IMR-90 (cell line): ENCODE results near the gene LTBP1. TPM values are rescaled to one million over a fixed set of nuclear protein-coding genes. Genes with fewer than 3 reads are reported as not detected.
A peak's percentile ranks its signal among the peaks of the same experiment; 100 is the strongest.

Experiments
- ATAC-seq: fragments of 200-7000 bp; cut with Tn5 transposase; 2 replicates; pipeline ENCODE4 v1.9.1; 2020; ENCODE audit warnings: low read depth, mild to moderate bottlenecking, moderate library complexity
- BruUV-seq: library from RNA; stranded (reverse); fragments of 400-500 nt; replicated peaks from 2 replicates; lab custom pipeline; 2021; lab: Mats Ljungman, UMichigan
- CTCF ChIA-PET: fragments of 300-600 bp; formaldehyde crosslinking; extraction: SDS; loops from one replicate; lab custom pipeline; 2021; ENCODE audit warnings: antibody characterized with exemption; lab: Yijun Ruan, JAX
- POLR2A ChIA-PET: fragments of 300-600 bp; sonication (Branson Sonifier 250); formaldehyde crosslinking; loops from one replicate; lab custom pipeline; 2022; ENCODE audit warnings: antibody characterized with exemption; ENCODE audit not compliant: unreplicated experiment; lab: Charles Lee
- DNase-seq: peaks from one replicate; pipeline ENCODE4 v3.0.0; 2013
- H2AFZ ChIP-seq: replicated peaks from 2 replicates; pipeline ENCODE3; 2013; ENCODE audit warnings: low read length, mild to moderate bottlenecking; ENCODE audit not compliant: poor library complexity
- H2AK5ac ChIP-seq: 2 replicates; pipeline ENCODE4 v1.6.1; 2013; ENCODE audit warnings: low read depth, low read length, inconsistent platforms
- H2AK9ac ChIP-seq: replicated peaks from 2 replicates; pipeline ENCODE3; 2013; ENCODE audit warnings: mild to moderate bottlenecking, low read depth, low read length, moderate library complexity; ENCODE audit not compliant: poor library complexity
- H2BK120ac ChIP-seq: 2 replicates; pipeline ENCODE4 v1.6.1; 2013; ENCODE audit warnings: low read depth, low read length, inconsistent platforms
- H2BK15ac ChIP-seq: 3 replicates; pipeline ENCODE4 v1.6.1; 2013; ENCODE audit warnings: low read depth, low read length, inconsistent platforms
- H2BK20ac ChIP-seq: 2 replicates; pipeline ENCODE4 v1.6.1; 2013; ENCODE audit warnings: low read depth, mild to moderate bottlenecking, inconsistent platforms, low read length, moderate library complexity
- H2BK5ac ChIP-seq: 2 replicates; pipeline ENCODE4 v1.6.1; 2013; ENCODE audit warnings: mild to moderate bottlenecking, low read depth, low read length, inconsistent platforms; ENCODE audit not compliant: poor library complexity, severe bottlenecking
- H3K14ac ChIP-seq: replicated peaks from 2 replicates; pipeline ENCODE4 v1.6.1; 2013; ENCODE audit warnings: low read depth, low read length, inconsistent platforms
- H3K18ac ChIP-seq: 2 replicates; pipeline ENCODE4 v1.6.1; 2013; ENCODE audit warnings: low read depth, low read length, control low read depth
- H3K23ac ChIP-seq: 2 replicates; pipeline ENCODE4 v1.6.1; 2013; ENCODE audit warnings: low read depth, low read length, inconsistent platforms
- H3K27ac ChIP-seq: 2 replicates; pipeline ENCODE4 v1.5.1; 2013; ENCODE audit warnings: mild to moderate bottlenecking, control low read depth, low read length; ENCODE audit not compliant: insufficient read depth
- H3K27me3 ChIP-seq: 2 replicates; pipeline ENCODE4 v1.6.1; 2013; ENCODE audit warnings: low read length; ENCODE audit not compliant: control insufficient read depth, insufficient read depth
- H3K36me3 ChIP-seq: 2 replicates; pipeline ENCODE4 v1.6.1; 2013; ENCODE audit warnings: low read length, mixed read lengths; ENCODE audit not compliant: control insufficient read depth, insufficient read depth
- H3K4ac ChIP-seq: 2 replicates; pipeline ENCODE4 v1.6.1; 2013; ENCODE audit warnings: low read depth, low read length, inconsistent platforms
- H3K4me1 ChIP-seq: 2 replicates; pipeline ENCODE4 v1.6.1; 2013; ENCODE audit warnings: low read length, mixed read lengths; ENCODE audit not compliant: control insufficient read depth, insufficient read depth
- H3K4me2 ChIP-seq: 2 replicates; pipeline ENCODE4 v1.6.1; 2013; ENCODE audit warnings: low read depth, mild to moderate bottlenecking, control low read depth, low read length, moderate library complexity
- H3K4me3 ChIP-seq: 2 replicates; pipeline ENCODE4 v1.5.1; 2013; ENCODE audit warnings: low read depth, mild to moderate bottlenecking, control low read depth, low read length, moderate library complexity; ENCODE audit not compliant: insufficient read depth
- H3K56ac ChIP-seq: 2 replicates; pipeline ENCODE4 v1.6.1; 2013; ENCODE audit warnings: low read length, inconsistent platforms; ENCODE audit not compliant: insufficient read depth; ENCODE audit errors: extremely low read depth
- H3K79me1 ChIP-seq, 2 experiments: 2 replicates each; pipeline ENCODE4 v1.6.1; 2013; ENCODE audit warnings: low read length in 2 of 2, inconsistent platforms in 1 of 2, low read depth in 1 of 2
- H3K9ac ChIP-seq: 2 replicates; pipeline ENCODE4 v1.6.1; 2013; ENCODE audit warnings: low read depth, low read length, control low read depth
- H3K9me1 ChIP-seq: 2 replicates; pipeline ENCODE4 v1.6.1; 2013; ENCODE audit warnings: low read length, inconsistent platforms; ENCODE audit not compliant: insufficient read depth
- H3K9me3 ChIP-seq: 2 replicates; pipeline ENCODE4 v1.6.1; 2013; ENCODE audit warnings: low read length; ENCODE audit not compliant: control insufficient read depth, insufficient read depth
- H4K20me1 ChIP-seq: 2 replicates; pipeline ENCODE4 v1.6.1; 2013; ENCODE audit warnings: low read length, inconsistent platforms; ENCODE audit not compliant: insufficient read depth
- H4K5ac ChIP-seq: 2 replicates; pipeline ENCODE4 v1.6.1; 2013; ENCODE audit warnings: mild to moderate bottlenecking, low read depth, low read length, control low read depth
- H4K8ac ChIP-seq, 2 experiments: 2 replicates each; pipeline ENCODE4 v1.6.1; 2013; ENCODE audit warnings: low read depth in 2 of 2, low read length in 2 of 2, control low read depth in 1 of 2, inconsistent platforms in 1 of 2
- H4K91ac ChIP-seq: 2 replicates; pipeline ENCODE4 v1.6.1; 2013; ENCODE audit warnings: low read depth, low read length, inconsistent platforms; ENCODE audit not compliant: insufficient read depth
- MAFK ChIP-seq: IDR thresholded peaks from 2 replicates; pipeline ENCODE4 v1.6.1; 2012; ENCODE audit warnings: low read depth, low read length, improper control_type of control experiment
- RFX5 ChIP-seq: IDR thresholded peaks from 2 replicates; pipeline ENCODE4 v1.8.0; 2012; ENCODE audit warnings: low read depth, mild to moderate bottlenecking, low read length, moderate library complexity
- WGBS, 2 experiments: methylation state at CpG; one replicate each; pipeline versions ENCODE4 v1.1.5 to v1.1.7; 2013; ENCODE audit warnings: missing lambda C conversion rate in 2 of 2; ENCODE audit not compliant: insufficient read length in 1 of 2; ENCODE audit errors: extremely low coverage in 2 of 2; 5-methylcytosine and 5-hydroxymethylcytosine counted together
- dilution Hi-C: fragments of 300-500 bp; cut with HindIII; formaldehyde crosslinking; loops from one replicate; pipeline ENCODE4 v1.14.3; 2018; ENCODE audit warnings: low sequenced_read_pairs; ENCODE audit not compliant: unreplicated experiment
- in situ Hi-C: fragments of 300-500 bp; cut with MboI; formaldehyde crosslinking; loops from 3 replicates; pipeline ENCODE4 v1.14.3; 2019; ENCODE audit warnings: low sequenced_read_pairs, inconsistent platforms, mixed read lengths
- intact Hi-C: fragments of 100-400 bp; cut with micrococcal nuclease; formaldehyde crosslinking; loops from 2 replicates; pipeline ENCODE4 v1.10.0; 2022
- polyA plus RNA-seq, 3 experiments: library from polyadenylated mRNA; depleted of rRNA; stranded (reverse); fragments of >200 nt; gene quantifications; 2 replicates each; pipeline ENCODE4 v1.2.3, GENCODE V29; 2012; ENCODE audit warnings: low replicate concordance in 1 of 3
- total RNA-seq: library from RNA; depleted of rRNA; stranded (reverse); fragments of >200 nt; gene quantifications from 2 replicates; pipeline ENCODE4 v1.2.3, GENCODE V29; 2012

Gene LTBP1
- total and polyA plus RNA-seq, 2 of the 4 experiments (the other 2 are of a cell fraction) = 235 to 326 TPM

GRCh38 chr2:33256162-33256755 lies 309.5 kb downstream of the LTBP1 start:
- Histone ChIP-seq H3K23ac (no peak overlapping the region), H3K4ac (no peak overlapping the region), H3K9me3 (no peaks in the 10 kb centered on the region), H3K9me1 (peaks cover 12% of the 10 kb centered on the region; the same call in 1 of the 2 replicates), H2BK120ac (no peak overlapping the region), H3K9ac (no peak overlapping the region), H2BK15ac (no peak overlapping the region), H3K79me1 (peaks cover 24 to 45% of the 10 kb centered on the region in 2 experiments), H4K20me1 (no peaks in the 10 kb centered on the region), H3K27ac (no peak overlapping the region), H4K91ac (no peak overlapping the region), H2BK20ac (no peak overlapping the region), H3K4me2 (no peak overlapping the region), H2BK5ac (no peak overlapping the region), H2AK9ac (no peak overlapping the region), H3K27me3 (no peaks in the 10 kb centered on the region), H3K56ac (no peak overlapping the region), H2AK5ac (no peak overlapping the region), H3K4me3 (no peak overlapping the region), H3K4me1 (peaks cover 4% of the 10 kb centered on the region), H4K8ac (no peak overlapping the region), H3K18ac (no peak overlapping the region), H3K14ac (no peak overlapping the region), H4K5ac (no peak overlapping the region), H3K36me3 (peaks cover 31% of the 10 kb centered on the region), H2AFZ (no peak overlapping the region)
- intact Hi-C loops (no loop called here), dilution Hi-C loops (no loop called here), in situ Hi-C loops (loop anchor here (25.0 kb wide), 1 partner anchor 219 kb away; no protein-coding TSS in a partner anchor)
- CTCF ChIA-PET = interaction anchor here (1.0 kb wide), 1 partner anchor 9 kb away, joined by 3 read pairs; no protein-coding TSS in a partner anchor
- BruUV-seq = no TSS peak
- TF ChIP-seq MAFK (peak; percentile 46; the same call in 1 of the 2 replicates), RFX5 (no peak)
- POLR2A ChIA-PET = no interaction called here
- no CpG with 5 or more reads among the region's 6 CpGs for WGBS, 2 experiments
- DNase-seq (no peak), ATAC-seq (no peak)
